H54 (cell line): Measurements from ENCODE around the gene INPPL1.

ENCODE experiments used
- DNase-seq: peaks from one replicate; pipeline ENCODE4 v3.0.0; 2011; ENCODE audit warnings: low spot score, mixed read lengths; ENCODE audit not compliant: insufficient read length
- FAIRE-seq: peaks from 3 replicates; lab custom pipeline; 2011; peaks lifted over from hg19 to GRCh38; lab: Jason Lieb, UNC
- POLR2A ChIP-seq: IDR thresholded peaks from 2 replicates; pipeline ENCODE4 v1.6.1; 2011; ENCODE audit warnings: low read depth, mild to moderate bottlenecking, low read length

The INPPL1 gene

DNA sequence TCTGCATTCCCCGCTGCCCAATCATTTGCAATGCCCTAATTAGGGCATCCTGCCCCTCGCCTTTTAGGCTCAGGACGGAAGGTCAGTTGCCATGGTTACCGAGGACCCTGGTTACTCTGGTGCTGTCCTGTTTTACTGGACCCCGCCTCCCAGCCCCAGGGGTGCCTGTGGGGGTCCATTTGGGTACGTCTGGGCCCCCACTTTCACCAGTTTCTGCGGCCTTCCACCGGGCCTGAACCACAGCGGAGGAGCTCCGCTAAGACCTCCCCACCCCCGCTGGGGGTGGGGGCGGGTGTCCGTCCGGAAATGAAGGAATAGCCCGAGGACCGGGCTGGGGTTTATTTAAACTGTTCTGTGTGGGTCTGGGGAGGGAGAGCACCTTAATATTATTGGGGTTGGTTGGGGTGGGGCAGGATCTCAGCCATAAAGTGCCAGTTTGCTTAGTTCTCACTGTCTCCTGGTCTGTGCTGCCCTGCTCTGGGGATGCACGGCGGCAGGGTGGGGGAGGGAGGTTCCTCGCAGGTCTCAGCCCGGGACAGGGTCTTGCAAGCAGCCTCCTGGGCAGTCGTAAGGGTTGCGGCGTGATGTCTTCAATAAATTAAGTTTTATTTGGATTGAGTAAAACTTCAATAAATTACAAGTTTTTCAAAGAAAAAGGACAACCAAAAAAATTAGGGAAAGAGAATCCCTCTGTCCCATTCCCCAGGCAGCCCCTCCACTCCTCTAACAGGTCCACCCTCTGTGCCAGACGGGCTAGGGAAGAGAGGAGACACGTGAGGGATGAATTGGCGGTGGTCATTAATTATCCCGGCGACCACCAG, 14.1 kb downstream of the INPPL1 start:
- no peak for DNase-seq
- FAIRE-seq = no peak
- no peak for TF ChIP-seq POLR2A

GRCh38 chr11:72239313-72239848, 14.8 kb downstream of the INPPL1 start:
- DNase-seq = no peak
- no peak for TF ChIP-seq POLR2A
- no peak for FAIRE-seq

- DNase-seq (no peak), FAIRE-seq (no peak)
Measured at GRCh38 chr11:72239849-72240460, 15.4 kb downstream of the INPPL1 start.

DNA sequence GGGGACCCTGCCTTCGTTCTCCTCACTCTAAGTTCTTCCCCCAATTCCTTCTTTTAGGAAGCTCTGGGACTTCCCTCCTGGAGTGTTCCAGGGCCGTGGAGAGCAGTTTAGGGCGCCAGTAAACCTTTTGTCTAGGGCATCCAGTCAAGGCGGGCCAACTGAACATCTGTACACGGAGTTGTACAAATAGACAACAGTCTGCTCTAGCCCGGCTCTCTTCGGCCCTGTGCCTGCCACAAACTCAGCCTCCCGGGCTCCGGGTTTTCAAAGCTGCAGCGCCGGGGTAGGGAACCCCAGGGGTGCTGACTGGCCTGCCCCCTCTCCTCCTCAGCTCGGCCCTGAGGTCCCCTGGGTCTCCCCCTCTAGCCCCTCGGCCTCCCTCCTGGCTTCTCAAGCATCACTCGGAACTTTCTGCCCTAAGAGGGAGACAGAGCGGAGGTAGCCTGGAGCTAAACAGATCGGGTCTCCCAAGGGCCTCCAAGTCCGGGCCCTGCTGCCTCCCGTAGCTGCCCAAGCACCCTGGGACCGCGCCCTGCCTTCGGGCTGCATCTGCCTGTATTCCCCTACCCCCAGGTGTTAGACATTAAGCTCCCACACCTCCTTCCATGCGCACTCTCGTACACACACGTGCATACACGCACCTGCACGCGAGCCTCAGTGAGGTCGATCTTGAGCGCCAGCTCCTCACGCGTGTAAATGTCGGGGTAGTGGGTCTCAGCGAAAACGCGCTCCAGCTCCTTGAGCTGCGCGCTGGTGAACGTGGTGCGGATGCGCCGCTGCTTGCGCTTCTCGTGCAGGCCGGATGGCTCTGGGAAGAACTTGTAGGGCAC, 16.1 kb downstream of the INPPL1 start:
- FAIRE-seq (no peak), DNase-seq (no peak)
- TF ChIP-seq POLR2A = no peak

More at GRCh38 chr11:72239849-72240460, 15.4 kb downstream of the INPPL1 start:
- no peak for TF ChIP-seq POLR2A

DNA sequence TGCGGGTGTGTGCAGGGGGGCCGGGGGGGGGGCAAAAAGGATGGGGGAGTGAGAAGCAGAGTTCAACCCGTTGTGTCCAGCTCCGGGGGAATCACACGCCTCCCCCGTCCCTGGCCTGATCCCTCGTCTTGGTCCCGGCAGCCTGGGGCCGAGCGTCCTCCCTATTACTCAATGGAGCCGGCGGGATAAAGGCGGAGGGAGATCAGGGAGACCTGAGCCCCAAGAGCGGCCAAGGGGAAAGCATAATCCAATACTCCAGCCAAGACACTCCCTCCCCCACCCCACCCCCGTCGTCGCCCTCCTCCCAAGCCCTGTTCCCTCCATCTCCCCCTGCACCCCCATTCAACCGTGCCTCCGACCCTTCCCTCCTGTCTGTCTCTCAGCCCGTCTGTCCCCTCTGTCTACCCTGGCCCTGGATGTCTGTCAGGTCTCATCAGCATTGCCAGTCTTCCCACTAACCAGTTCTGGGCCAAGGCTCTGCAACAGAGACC, 16.8 kb downstream of the INPPL1 start:
- DNase-seq (no peak), FAIRE-seq (no peak)
- TF ChIP-seq POLR2A = no peak

DNA sequence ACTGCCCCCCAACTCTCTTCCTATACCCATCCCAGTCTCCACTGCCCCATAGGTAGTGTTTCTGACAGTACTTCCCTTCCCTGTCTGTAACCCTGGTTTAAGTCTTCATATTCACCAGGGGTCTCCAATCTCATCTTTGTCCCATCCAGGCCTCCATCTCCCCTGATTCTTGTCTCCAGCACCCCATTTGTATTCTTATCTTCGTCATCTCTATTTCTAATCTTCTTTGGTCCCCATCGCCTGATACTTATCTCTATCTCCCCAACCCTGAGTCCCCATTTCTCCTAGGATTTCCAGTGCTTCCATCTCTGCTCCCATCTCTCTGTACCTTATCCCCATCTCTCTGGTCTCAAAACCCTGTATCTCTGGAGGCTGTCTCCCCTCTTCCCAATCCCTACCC, 17.6 kb downstream of the INPPL1 start:
- DNase-seq = no peak
- FAIRE-seq = no peak
- no peak for TF ChIP-seq POLR2A

DNA sequence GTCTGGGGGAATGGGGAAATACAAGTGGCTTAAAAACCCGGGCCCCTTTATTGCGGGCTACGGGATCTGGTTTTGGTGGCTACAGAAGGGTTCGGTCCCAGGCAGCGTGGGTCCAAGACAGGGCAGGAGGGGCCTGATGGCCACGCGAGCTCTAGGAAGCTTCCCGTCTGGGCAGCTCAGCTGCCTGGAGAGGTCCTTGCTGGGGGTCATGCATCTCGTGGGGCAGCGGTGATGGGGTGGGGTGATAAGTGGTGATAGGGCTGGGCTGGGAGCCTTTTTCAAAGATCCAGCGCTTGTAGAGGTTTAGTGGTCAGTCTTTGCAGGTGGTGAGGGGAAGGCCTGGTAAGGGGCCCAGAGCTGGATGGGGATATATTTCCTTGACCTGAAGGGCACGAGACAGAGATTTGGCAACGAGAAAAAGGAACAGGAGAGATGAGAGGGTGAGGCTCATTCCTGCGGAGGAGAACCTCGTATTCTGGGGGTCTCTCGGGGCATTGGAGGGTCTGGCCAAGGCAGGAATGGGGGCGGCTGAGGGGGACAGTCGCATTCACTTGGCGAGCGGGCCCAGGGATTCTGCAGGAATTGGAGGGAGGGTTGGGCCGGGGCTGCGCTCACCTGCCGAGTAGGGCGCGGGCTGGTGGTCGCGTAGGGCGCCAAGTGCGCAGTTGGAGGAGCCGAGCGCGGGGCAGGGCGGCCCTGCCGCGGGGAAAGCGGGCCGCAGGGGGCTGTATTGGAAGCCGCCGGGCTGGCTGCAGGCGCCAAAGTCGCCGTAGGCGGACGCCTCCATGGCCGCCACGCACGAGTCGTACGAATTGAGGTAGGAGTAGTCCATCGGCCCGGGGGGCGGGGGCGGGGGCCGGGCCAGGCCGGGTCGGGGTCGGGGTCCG, 18.8 kb downstream of the INPPL1 start:
- no peak for DNase-seq
- FAIRE-seq = no peak
- no peak for TF ChIP-seq POLR2A

- DNase-seq = no peak
Measured at GRCh38 chr11:72244060-72244360, 19.4 kb downstream of the INPPL1 start, which contains the start of gene PHOX2A. TSS of gene PHOX2A (minus strand) at chr11:72244176. CDS start at chr11:72244004, 172 bp downstream.

GRCh38 chr11:72244361-72245262, 20.0 kb downstream of the INPPL1 start:
- no peak for FAIRE-seq
- DNase-seq = no peak

More at GRCh38 chr11:72244060-72244360, 19.4 kb downstream of the INPPL1 start, which contains the start of gene PHOX2A:
- no peak for TF ChIP-seq POLR2A
- no peak for FAIRE-seq

DNA sequence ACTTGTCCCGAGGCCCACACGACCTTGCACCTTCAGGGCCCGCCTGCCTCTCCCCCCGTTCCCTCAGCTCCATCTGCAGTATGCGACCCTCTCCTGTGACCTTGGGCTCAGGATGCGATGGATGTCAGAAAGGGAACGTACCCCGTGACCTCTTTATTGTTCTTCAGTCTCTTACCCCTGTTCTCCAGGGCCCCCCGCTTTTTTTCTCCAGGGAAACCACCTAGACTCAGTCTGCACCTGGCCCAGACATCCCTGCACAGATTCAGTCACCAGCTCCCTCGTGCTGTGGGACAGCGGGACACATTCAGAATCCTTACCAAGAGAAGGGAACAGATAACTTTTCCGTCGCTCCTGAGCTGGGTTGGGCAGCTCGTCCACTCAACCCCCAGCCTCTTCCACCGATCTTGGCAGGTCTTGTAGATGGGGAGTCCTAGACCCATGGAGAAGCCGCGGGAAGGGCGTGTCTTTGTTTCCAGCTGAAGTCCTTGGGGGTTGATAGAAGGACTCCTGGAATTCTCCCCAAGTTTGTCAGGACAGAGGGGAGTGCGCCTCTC, 20.8 kb downstream of the INPPL1 start:
- FAIRE-seq (no peak), DNase-seq (no peak)
- no peak for TF ChIP-seq POLR2A

More at GRCh38 chr11:72244361-72245262, 20.0 kb downstream of the INPPL1 start:
- no peak for TF ChIP-seq POLR2A

- no peak for TF ChIP-seq POLR2A
- DNase-seq (no peak), FAIRE-seq (no peak)
Measured at GRCh38 chr11:72247584-72247983, 23.0 kb downstream of the INPPL1 start.
